Liver (tissue), 9 donors: ENCODE data around the gene BCR. TPM values are rescaled to one million over a fixed set of nuclear protein-coding genes. Genes with fewer than 3 reads are reported as not detected.
A peak's percentile ranks its signal among the peaks of the same experiment; 100 is the strongest.

Experiments used
- DNase-seq: peaks from one replicate; pipeline ENCODE4 v3.0.0-alpha.2; 2017; ENCODE audit warnings: low spot score
- H3K27ac ChIP-seq, 2 donors: one replicate each; pipeline ENCODE4 v1.7.0; 2013; ENCODE audit warnings: inconsistent platforms in 2 of 2, low read length in 2 of 2, control low read depth in 1 of 2, low read depth in 1 of 2, mild to moderate bottlenecking in 1 of 2
- H3K27me3 ChIP-seq, 4 donors: one replicate each; pipeline versions ENCODE4 v1.6.1 to v1.7.0; 2013; ENCODE audit warnings: low read length in 3 of 4, inconsistent platforms in 1 of 4, mild to moderate bottlenecking in 1 of 4, moderate library complexity in 1 of 4; ENCODE audit not compliant: control insufficient read depth in 4 of 4, insufficient read depth in 4 of 4
- H3K36me3 ChIP-seq, 4 donors: one replicate each; pipeline versions ENCODE4 v1.6.1 to v1.7.0; 2013; ENCODE audit warnings: low read length in 3 of 4, mild to moderate bottlenecking in 3 of 4, low read depth in 1 of 4, moderate library complexity in 1 of 4; ENCODE audit not compliant: control insufficient read depth in 4 of 4, insufficient read depth in 3 of 4
- H3K4me1 ChIP-seq, 4 donors: one replicate each; pipeline versions ENCODE4 v1.6.1 to v1.7.0; 2013; ENCODE audit warnings: low read length in 3 of 4, mild to moderate bottlenecking in 3 of 4, moderate library complexity in 1 of 4; ENCODE audit not compliant: control insufficient read depth in 4 of 4, insufficient read depth in 4 of 4
- H3K4me3 ChIP-seq, 3 donors: one replicate each; pipeline versions ENCODE4 v1.6.1 to v1.7.0; 2013; ENCODE audit warnings: low read length in 3 of 3, control low read depth in 1 of 3, low read depth in 1 of 3, mild to moderate bottlenecking in 1 of 3
- H3K9ac ChIP-seq, 2 donors: one replicate each; pipeline ENCODE4 v1.7.0; 2013; ENCODE audit warnings: low read length in 2 of 2, mild to moderate bottlenecking in 2 of 2, moderate library complexity in 2 of 2, control low read depth in 1 of 2, low read depth in 1 of 2
- H3K9me3 ChIP-seq, 4 donors: one replicate each; pipeline versions ENCODE4 v1.6.1 to v1.7.0; 2013; ENCODE audit warnings: low read length in 3 of 4; ENCODE audit not compliant: control insufficient read depth in 4 of 4
- ATF3 ChIP-seq: IDR thresholded peaks from 2 replicates; pipeline ENCODE4 v1.6.1; 2016; ENCODE audit warnings: antibody characterized with exemption
- CTCF ChIP-seq: fragments of 150-350 bp; IDR thresholded peaks from 2 replicates; pipeline ENCODE4 v1.5.1; 2017; ENCODE audit warnings: improper control_type of control experiment, low read depth, low read length; ENCODE audit not compliant: missing input control
- EGR1 ChIP-seq, 2 donors: IDR thresholded peaks; 2 replicates each; pipeline ENCODE4 v1.6.1; 2016 to 2018; ENCODE audit warnings: antibody characterized with exemption in 2 of 2, low read depth in 2 of 2
- FOXA1 ChIP-seq: IDR thresholded peaks from 2 replicates; pipeline ENCODE4 v1.6.1; 2016; ENCODE audit warnings: antibody characterized with exemption
- FOXA2 ChIP-seq: IDR thresholded peaks from 2 replicates; pipeline ENCODE4 v1.6.1; 2016; ENCODE audit warnings: antibody characterized with exemption
- GABPA ChIP-seq, 2 donors: IDR thresholded peaks in 1 of 2; conservative IDR thresholded peaks in 1 of 2; 2 replicates each; pipeline ENCODE4 v1.6.1; 2016; ENCODE audit warnings: antibody characterized with exemption in 2 of 2, mild to moderate bottlenecking in 1 of 2, moderate library complexity in 1 of 2
- HNF4A ChIP-seq, 2 donors: conservative IDR thresholded peaks; 2 replicates each; pipeline ENCODE4 v1.6.1; 2016; ENCODE audit warnings: antibody characterized with exemption in 2 of 2, mild to moderate bottlenecking in 2 of 2
- HNF4G ChIP-seq: IDR thresholded peaks from 2 replicates; pipeline ENCODE4 v1.6.1; 2016; ENCODE audit warnings: antibody characterized with exemption
- JUND ChIP-seq, 2 donors: IDR thresholded peaks; 2 replicates each; pipeline ENCODE4 v1.6.1; 2016; ENCODE audit warnings: antibody characterized with exemption in 2 of 2
- MAX ChIP-seq: IDR thresholded peaks from 2 replicates; pipeline ENCODE4 v1.6.1; 2016; ENCODE audit warnings: antibody characterized with exemption
- NR2F2 ChIP-seq: IDR thresholded peaks from 2 replicates; pipeline ENCODE4 v1.6.1; 2016; ENCODE audit warnings: antibody characterized with exemption
- REST ChIP-seq: IDR thresholded peaks from 2 replicates; pipeline ENCODE4 v1.6.1; 2016; ENCODE audit warnings: antibody characterized with exemption, mild to moderate bottlenecking
- RXRA ChIP-seq, 2 donors: IDR thresholded peaks; 2 replicates each; pipeline ENCODE4 v1.6.1; 2017 to 2018; ENCODE audit warnings: antibody characterized with exemption in 2 of 2, mild to moderate bottlenecking in 1 of 2
- SP1 ChIP-seq: IDR thresholded peaks from 2 replicates; pipeline ENCODE4 v1.6.1; 2018; ENCODE audit warnings: antibody characterized with exemption, mild to moderate bottlenecking
- TAF1 ChIP-seq: conservative IDR thresholded peaks from 2 replicates; pipeline ENCODE4 v1.6.1; 2016; ENCODE audit warnings: antibody characterized with exemption, mild to moderate bottlenecking
- YY1 ChIP-seq: IDR thresholded peaks from 2 replicates; pipeline ENCODE4 v1.6.1; 2016; ENCODE audit warnings: antibody characterized with exemption, mild to moderate bottlenecking
- ZBTB33 ChIP-seq: IDR thresholded peaks from 2 replicates; pipeline ENCODE4 v1.6.1; 2016; ENCODE audit warnings: antibody characterized with exemption
- WGBS: extraction: QIAGEN DNeasy Blood & Tissue Kit; methylation state at CpG from one replicate; pipeline ENCODE4 v1.1.7; 2013; 5-methylcytosine and 5-hydroxymethylcytosine counted together
- polyA plus RNA-seq, 2 donors: library from polyadenylated mRNA; stranded (reverse) in 1 of 2; unstranded in 1 of 2; fragments of 200-250 nt in 1 of 2; fragments of >200 nt in 1 of 2; fragmentation: Nextera tagmentation in 1 of 2; extraction: Ambion mirVana in 1 of 2; gene quantifications; one replicate each; pipeline versions ENCODE4 v1.2.1 to v1.2.3, GENCODE V29; 2013 to 2015
- total RNA-seq, 2 donors: library from RNA; depleted of rRNA; stranded (reverse); fragments of >200 nt; gene quantifications; one replicate each; pipeline ENCODE4 v1.2.3, GENCODE V29; 2014
- donor health status: healthy.
- donor health status: healthy.
- donor health status: healthy.
- donor health status: healthy.
- donor health status: healthy.

BCR gene
- total and polyA plus RNA-seq, 4 donors: 7.4 to 35.6 (median 18.3) TPM

- no peaks in the 10 kb centered on the region for H3K27me3 ChIP-seq
- TF ChIP-seq CTCF (no peak), ZBTB33 (no peak), FOXA2 (no peak), JUND (IDR thresholded peaks at IDR 0.05) (no peak), EGR1 (IDR thresholded peaks at IDR 0.05; ENCODE audit: low read depth in 2 of 2) (no peak), REST (no peak), RXRA (IDR thresholded peaks at IDR 0.05) (no peak), MAX (no peak), SP1 (no peak), TAF1 (no peak), HNF4G (no peak)
- no peaks in the 10 kb centered on the region for H3K9me3 ChIP-seq
- H3K4me3 ChIP-seq: no peak overlapping the region
- H3K27ac ChIP-seq: peak overlapping the region in 1 of 2 donors; percentile 87
- H3K36me3 ChIP-seq: peaks cover 0 to 13% (median 4%) of the 10 kb centered on the region in 4 donors
- DNase-seq: no peak
- peaks cover 17 to 30% (median 20%) of the 10 kb centered on the region in 4 donors for H3K4me1 ChIP-seq
- 92% methylated on average over 15 of the region's 15 CpGs for WGBS
- no peak overlapping the region for H3K9ac ChIP-seq
Measured at GRCh38 chr22:23257889-23258825, 77.8 kb downstream of the BCR start.

- peaks cover 0 to 13% (median 4%) of the 10 kb centered on the region in 4 donors for H3K36me3 ChIP-seq
- H3K9ac ChIP-seq: no peak overlapping the region
- H3K27ac ChIP-seq: no peak overlapping the region
- no peak overlapping the region for H3K4me3 ChIP-seq
- H3K4me1 ChIP-seq: peaks cover 17 to 30% (median 20%) of the 10 kb centered on the region in 4 donors
- no peaks in the 10 kb centered on the region for H3K9me3 ChIP-seq
- no peaks in the 10 kb centered on the region for H3K27me3 ChIP-seq
- 95% methylated on average over 11 of the region's 11 CpGs for WGBS
- DNase-seq: no peak
- TF ChIP-seq ATF3 (no peak), HNF4G (no peak), HNF4A (conservative IDR thresholded peaks at IDR 0.05) (no peak), RXRA (IDR thresholded peaks at IDR 0.05) (no peak), MAX (no peak), YY1 (no peak), SP1 (no peak), JUND (IDR thresholded peaks at IDR 0.05) (no peak), TAF1 (no peak), ZBTB33 (no peak), FOXA2 (no peak), GABPA (IDR thresholded peaks at IDR 0.05 in 1 of 2, conservative IDR thresholded peaks at IDR 0.05 in 1 of 2) (no peak), FOXA1 (no peak), NR2F2 (no peak), EGR1 (IDR thresholded peaks at IDR 0.05; ENCODE audit: low read depth in 2 of 2) (no peak), CTCF (no peak)
Measured at GRCh38 chr22:23258826-23259170, 78.5 kb downstream of the BCR start.
